NCI-H187 (cell line): ENCODE measurements around the gene RSPH4A.
"Not testable (repeated sequence)": the region's sequence is repeated elsewhere in the genome, so short reads cannot be mapped to it uniquely, and the experiment has no call there.

Source experiments
- DNase-seq, 2 experiments: peaks; one replicate each; lab custom pipeline; 2025; lab: John Stamatoyannopoulos, UW

The RSPH4A gene

GRCh38 chr6:116615937-116616736 is at the start of gene RSPH4A:
Gene RSPH4A, plus strand, starts transcription at chr6:116616479. Its CDS starts 145 bp downstream, at chr6:116616624.
- DNase-seq: peak; percentile 73 to 75

- DNase-seq: no peak
These were observed 48.2 kb upstream of the RSPH4A start for GRCh38 chr6:116568111-116568510.

- no peak for DNase-seq
These were observed 47.2 kb upstream of the RSPH4A start for GRCh38 chr6:116568821-116569755.

- peak; percentile 71 to 95 for DNase-seq
These were observed 45.2 kb upstream of the RSPH4A start, which contains the start of gene RWDD1 for GRCh38 chr6:116570856-116571682. Gene RWDD1, plus strand, starts transcription at chr6:116571504. Its CDS starts 79 bp downstream, at chr6:116571583.

- no peak for DNase-seq
These were observed 44.6 kb upstream of the RSPH4A start for GRCh38 chr6:116571683-116572000.

GRCh38 chr6:116572162-116572561 is 44.1 kb upstream of the RSPH4A start:
- DNase-seq: no peak

- DNase-seq: no peak
These were observed 41.1 kb upstream of the RSPH4A start for GRCh38 chr6:116575227-116575626.

- DNase-seq: no peak
These were observed 38.8 kb upstream of the RSPH4A start for GRCh38 chr6:116577486-116577885.

- DNase-seq: no peak
These were observed 37.9 kb upstream of the RSPH4A start for GRCh38 chr6:116578335-116578734.

GRCh38 chr6:116579143-116579542 is 37.1 kb upstream of the RSPH4A start:
- no peak for DNase-seq

- DNase-seq: no peak
These were observed 36.1 kb upstream of the RSPH4A start for GRCh38 chr6:116580198-116580597.

- DNase-seq: no peak
These were observed 30.0 kb upstream of the RSPH4A start for GRCh38 chr6:116586276-116586675.

- DNase-seq: no peak
These were observed 29.5 kb upstream of the RSPH4A start for GRCh38 chr6:116586738-116587137.

GRCh38 chr6:116595247-116595646 is 21.0 kb upstream of the RSPH4A start:
- DNase-seq: no peak

- no peak for DNase-seq
These were observed 19.5 kb upstream of the RSPH4A start for GRCh38 chr6:116596815-116597214.

GRCh38 chr6:116603916-116604315 is 12.4 kb upstream of the RSPH4A start:
- DNase-seq: not testable (repeated sequence)

GRCh38 chr6:116604868-116605267 is 11.4 kb upstream of the RSPH4A start:
- not testable (repeated sequence) for DNase-seq

GRCh38 chr6:116605935-116606334 is 10.3 kb upstream of the RSPH4A start:
- DNase-seq: no peak

GRCh38 chr6:116611056-116611455 is 5.2 kb upstream of the RSPH4A start:
- DNase-seq: no peak

- no peak for DNase-seq
These were observed 416 bp downstream of the RSPH4A start for GRCh38 chr6:116616737-116617053.

GRCh38 chr6:116624036-116624805 is 7.9 kb downstream of the RSPH4A start:
- DNase-seq: no peak
